ENCODE measurements around the gene RASGEF1C.

The RASGEF1C gene

GRCh38 chr5:180084638-180085561, 124.1 kb downstream of the RASGEF1C start:
- H3K27ac ChIP-seq (ENCODE audit: low read depth, low read length) = no peak overlapping the region

GRCh38 chr5:180083529-180084060, 125.4 kb downstream of the RASGEF1C start:
- H3K4me1 ChIP-seq (ENCODE audit: control insufficient read depth, insufficient read depth, low read length, unreplicated experiment) = no peaks in the 10 kb centered on the region
- H3K27ac ChIP-seq (ENCODE audit: low read depth, low read length) = no peak overlapping the region
- peaks cover 58% of the 10 kb centered on the region for H3K27me3 ChIP-seq (ENCODE audit: insufficient read depth, low read length)
- no peaks in the 10 kb centered on the region for H3K79me2 ChIP-seq (ENCODE audit: control insufficient read depth, insufficient read depth, low read length, unreplicated experiment)
- H3K36me3 ChIP-seq (ENCODE audit: insufficient read depth, low read length) = no peaks in the 10 kb centered on the region
- H3K4me3 ChIP-seq (ENCODE audit: low read depth, low read length) = no peak overlapping the region
- H2AFZ ChIP-seq (ENCODE audit: low read length, unreplicated experiment) = no peak overlapping the region

More at GRCh38 chr5:180084638-180085561, 124.1 kb downstream of the RASGEF1C start:
- Histone ChIP-seq H3K27me3 (ENCODE audit: insufficient read depth, low read length) (peaks cover 46% of the 10 kb centered on the region), H3K4me3 (ENCODE audit: low read depth, low read length) (no peak overlapping the region), H3K79me2 (ENCODE audit: control insufficient read depth, insufficient read depth, low read length, unreplicated experiment) (no peaks in the 10 kb centered on the region), H3K4me1 (ENCODE audit: control insufficient read depth, insufficient read depth, low read length, unreplicated experiment) (no peaks in the 10 kb centered on the region), H3K36me3 (ENCODE audit: insufficient read depth, low read length) (no peaks in the 10 kb centered on the region), H2AFZ (ENCODE audit: low read length, unreplicated experiment) (no peak overlapping the region)

GRCh38 chr5:180082633-180083420, 126.2 kb downstream of the RASGEF1C start:
- H3K27ac ChIP-seq (ENCODE audit: low read depth, low read length) = no peak overlapping the region
- peaks cover 61% of the 10 kb centered on the region for H3K27me3 ChIP-seq (ENCODE audit: insufficient read depth, low read length)
- H2AFZ ChIP-seq (ENCODE audit: low read length, unreplicated experiment) = no peak overlapping the region
- H3K4me1 ChIP-seq (ENCODE audit: control insufficient read depth, insufficient read depth, low read length, unreplicated experiment) = no peaks in the 10 kb centered on the region
- H3K36me3 ChIP-seq (ENCODE audit: insufficient read depth, low read length) = no peaks in the 10 kb centered on the region
- no peaks in the 10 kb centered on the region for H3K79me2 ChIP-seq (ENCODE audit: control insufficient read depth, insufficient read depth, low read length, unreplicated experiment)
- no peak overlapping the region for H3K4me3 ChIP-seq (ENCODE audit: low read depth, low read length)

GRCh38 chr5:180081481-180081880, 127.5 kb downstream of the RASGEF1C start:
- Histone ChIP-seq H3K79me2 (ENCODE audit: control insufficient read depth, insufficient read depth, low read length, unreplicated experiment) (no peaks in the 10 kb centered on the region), H3K4me3 (ENCODE audit: low read depth, low read length) (no peak overlapping the region), H3K4me1 (ENCODE audit: control insufficient read depth, insufficient read depth, low read length, unreplicated experiment) (no peaks in the 10 kb centered on the region), H3K36me3 (ENCODE audit: insufficient read depth, low read length) (no peaks in the 10 kb centered on the region), H2AFZ (ENCODE audit: low read length, unreplicated experiment) (no peak overlapping the region), H3K27me3 (ENCODE audit: insufficient read depth, low read length) (peaks cover 62% of the 10 kb centered on the region), H3K27ac (ENCODE audit: low read depth, low read length) (no peak overlapping the region)

- Histone ChIP-seq H3K4me1 (ENCODE audit: control insufficient read depth, insufficient read depth, low read length, unreplicated experiment) (no peaks in the 10 kb centered on the region), H2AFZ (ENCODE audit: low read length, unreplicated experiment) (no peak overlapping the region), H3K27me3 (ENCODE audit: insufficient read depth, low read length) (peaks cover 62% of the 10 kb centered on the region), H3K36me3 (ENCODE audit: insufficient read depth, low read length) (no peaks in the 10 kb centered on the region), H3K4me3 (ENCODE audit: low read depth, low read length) (no peak overlapping the region), H3K27ac (ENCODE audit: low read depth, low read length) (no peak overlapping the region), H3K79me2 (ENCODE audit: control insufficient read depth, insufficient read depth, low read length, unreplicated experiment) (no peaks in the 10 kb centered on the region)
Observed at GRCh38 chr5:180080486-180081280, 128.3 kb downstream of the RASGEF1C start.

- no peak overlapping the region for H3K4me3 ChIP-seq (ENCODE audit: low read depth, low read length)
- no peak overlapping the region for H2AFZ ChIP-seq (ENCODE audit: low read length, unreplicated experiment)
- no peaks in the 10 kb centered on the region for H3K79me2 ChIP-seq (ENCODE audit: control insufficient read depth, insufficient read depth, low read length, unreplicated experiment)
- H3K36me3 ChIP-seq (ENCODE audit: insufficient read depth, low read length) = no peaks in the 10 kb centered on the region
- peaks cover 62% of the 10 kb centered on the region for H3K27me3 ChIP-seq (ENCODE audit: insufficient read depth, low read length)
- H3K27ac ChIP-seq (ENCODE audit: low read depth, low read length) = no peak overlapping the region
- no peaks in the 10 kb centered on the region for H3K4me1 ChIP-seq (ENCODE audit: control insufficient read depth, insufficient read depth, low read length, unreplicated experiment)
Observed at GRCh38 chr5:180079702-180080466, 129.1 kb downstream of the RASGEF1C start.

- Histone ChIP-seq H3K79me2 (ENCODE audit: control insufficient read depth, insufficient read depth, low read length, unreplicated experiment) (no peaks in the 10 kb centered on the region), H2AFZ (ENCODE audit: low read length, unreplicated experiment) (no peak overlapping the region), H3K36me3 (ENCODE audit: insufficient read depth, low read length) (no peaks in the 10 kb centered on the region), H3K27ac (ENCODE audit: low read depth, low read length) (no peak overlapping the region), H3K4me3 (ENCODE audit: low read depth, low read length) (no peak overlapping the region), H3K4me1 (ENCODE audit: control insufficient read depth, insufficient read depth, low read length, unreplicated experiment) (no peaks in the 10 kb centered on the region), H3K27me3 (ENCODE audit: insufficient read depth, low read length) (peaks cover 47% of the 10 kb centered on the region)
Observed at GRCh38 chr5:180078348-180078747, 130.7 kb downstream of the RASGEF1C start.

GRCh38 chr5:180077594-180078284, 131.3 kb downstream of the RASGEF1C start:
- Histone ChIP-seq H3K36me3 (ENCODE audit: insufficient read depth, low read length) (no peaks in the 10 kb centered on the region), H3K27ac (ENCODE audit: low read depth, low read length) (no peak overlapping the region), H3K27me3 (ENCODE audit: insufficient read depth, low read length) (peaks cover 41% of the 10 kb centered on the region), H2AFZ (ENCODE audit: low read length, unreplicated experiment) (no peak overlapping the region), H3K4me1 (ENCODE audit: control insufficient read depth, insufficient read depth, low read length, unreplicated experiment) (no peaks in the 10 kb centered on the region), H3K79me2 (ENCODE audit: control insufficient read depth, insufficient read depth, low read length, unreplicated experiment) (no peaks in the 10 kb centered on the region), H3K4me3 (ENCODE audit: low read depth, low read length) (no peak overlapping the region)

GRCh38 chr5:180075703-180076102, 133.3 kb downstream of the RASGEF1C start:
- H3K27ac ChIP-seq (ENCODE audit: low read depth, low read length) = no peak overlapping the region
- H3K36me3 ChIP-seq (ENCODE audit: insufficient read depth, low read length) = no peaks in the 10 kb centered on the region
- H3K4me1 ChIP-seq (ENCODE audit: control insufficient read depth, insufficient read depth, low read length, unreplicated experiment) = no peaks in the 10 kb centered on the region
- no peak overlapping the region for H2AFZ ChIP-seq (ENCODE audit: low read length, unreplicated experiment)
- H3K27me3 ChIP-seq (ENCODE audit: insufficient read depth, low read length) = peaks cover 24% of the 10 kb centered on the region
- H3K4me3 ChIP-seq (ENCODE audit: low read depth, low read length) = no peak overlapping the region
- peaks cover 5% of the 10 kb centered on the region for H3K79me2 ChIP-seq (ENCODE audit: control insufficient read depth, insufficient read depth, low read length, unreplicated experiment)
